HUDEP-2 (cell line): ENCODE results near the gene MYRF.

ENCODE experiments used
- DNase-seq, 76 experiments: peaks; one replicate each; lab custom pipeline; 2025; ENCODE audit not compliant: unreplicated experiment in 76 of 76; lab: John Stamatoyannopoulos, UW

MYRF gene

DNA sequence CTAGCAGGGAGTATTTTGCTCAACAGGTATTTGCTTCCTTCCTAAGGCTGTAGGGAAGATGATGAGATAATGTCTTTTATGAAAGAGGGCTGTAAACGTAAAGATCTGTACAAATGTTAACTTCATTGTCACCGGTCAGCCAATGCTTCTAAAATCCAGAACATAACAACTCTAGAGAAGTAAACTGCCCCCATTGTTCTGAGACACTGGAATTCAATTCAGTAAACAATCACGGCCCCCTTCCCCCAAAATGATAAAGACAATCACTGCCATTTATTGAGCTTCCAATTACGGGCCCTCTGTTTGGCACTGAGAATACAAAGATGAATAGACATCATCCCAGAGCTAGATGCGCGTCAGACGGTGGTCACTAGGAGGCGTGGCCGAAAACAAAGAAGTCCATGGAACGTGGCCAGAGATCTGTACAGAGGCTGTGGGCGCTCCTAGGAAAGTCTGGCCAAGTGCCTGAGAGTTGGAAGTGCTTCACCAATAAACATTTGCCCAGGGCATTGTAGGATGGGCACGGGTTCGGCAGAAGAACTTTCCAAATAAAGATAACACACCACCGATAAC, 39.4 kb downstream of the MYRF start:
- peak in 65 of 76 experiments; percentile 19 to 81 (median 54) for DNase-seq

DNA sequence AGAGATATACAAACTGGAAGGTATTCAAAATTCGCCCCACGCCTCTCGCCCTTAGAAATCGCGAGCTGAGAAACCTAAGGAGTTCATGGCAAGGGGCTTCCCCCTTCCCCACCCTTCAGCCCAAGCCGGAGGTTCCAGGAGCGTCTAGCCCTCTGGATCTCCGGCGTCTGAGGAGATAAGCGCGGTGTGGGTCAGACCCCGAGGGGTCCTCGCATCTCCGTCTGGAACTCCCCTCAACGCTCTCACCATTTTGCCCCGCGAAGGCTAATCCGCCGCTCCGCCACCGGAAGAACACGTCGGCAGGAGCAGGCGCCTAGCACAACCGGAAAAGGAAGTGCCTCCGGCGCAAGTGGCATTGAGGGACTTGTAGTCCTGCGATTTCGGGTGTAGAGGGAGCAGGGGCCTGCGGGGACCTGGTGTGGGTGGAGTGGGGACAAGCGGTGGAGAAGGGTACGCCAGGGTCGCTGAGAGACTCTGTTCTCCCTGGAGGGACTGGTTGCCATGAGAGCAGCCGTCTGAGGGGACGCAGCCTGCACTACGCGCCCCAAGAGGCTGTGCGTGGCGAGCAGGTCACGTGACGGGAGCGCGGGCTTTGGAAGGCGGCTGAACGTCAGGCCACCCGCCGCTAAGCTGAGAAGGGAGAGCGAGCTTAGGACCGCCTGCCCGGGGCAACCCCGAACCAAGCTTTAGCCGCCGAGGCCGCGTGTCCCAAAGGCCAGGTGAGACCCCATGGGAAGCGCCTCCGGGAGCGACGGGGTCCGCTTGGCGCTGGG, 40.1 kb downstream of the MYRF start, which contains the start of the genes FEN1 and TMEM258:
Gene FEN1, plus strand, starts transcription at position 602 of the 773 bp plus-strand sequence. CDS start 2,451 bp downstream, outside the sequence.
Gene TMEM258, minus strand, starts transcription at position 290 of the 773 bp plus-strand sequence. Its CDS starts 41 bp downstream, at position 249.
- DNase-seq = peak; percentile 18 to 97 (median 81)

DNA sequence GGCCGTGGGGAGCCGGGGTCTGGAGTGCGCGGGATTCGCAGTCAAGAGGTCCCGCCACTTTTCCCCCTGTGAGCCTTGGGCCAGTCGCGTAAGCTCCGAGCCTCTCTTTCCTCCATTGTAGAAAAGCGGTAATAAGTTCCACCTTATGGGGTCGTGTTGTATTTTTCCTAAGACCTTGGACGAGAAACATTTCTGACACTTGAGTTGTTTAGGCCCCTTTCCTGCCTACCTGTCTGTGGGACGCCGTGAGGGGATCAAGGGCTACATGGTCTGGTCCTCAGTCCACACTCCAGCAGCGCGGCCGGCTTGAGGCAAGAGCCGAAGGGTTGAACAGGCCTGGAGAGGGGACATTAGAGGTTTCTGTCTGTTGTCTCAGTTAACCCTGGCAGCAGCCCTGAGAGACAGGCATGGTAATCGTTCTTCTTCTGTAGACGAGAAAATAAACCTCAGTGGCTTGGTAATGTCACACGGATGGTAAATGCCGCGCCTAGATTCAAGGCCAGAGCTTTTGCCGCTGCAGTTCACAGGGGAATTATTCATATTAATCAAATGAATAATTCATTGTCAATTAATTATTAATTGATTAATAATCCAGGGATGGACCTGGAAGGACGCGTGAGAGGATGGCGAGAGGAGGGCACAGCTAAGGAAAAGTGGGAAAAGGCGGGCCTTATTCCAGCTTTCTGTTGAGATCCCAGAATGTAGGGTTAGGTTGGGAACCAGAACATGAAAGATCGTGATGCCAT, 40.8 kb downstream of the MYRF start:
- peak in 1 of 76 experiments; percentile 41 for DNase-seq

DNA sequence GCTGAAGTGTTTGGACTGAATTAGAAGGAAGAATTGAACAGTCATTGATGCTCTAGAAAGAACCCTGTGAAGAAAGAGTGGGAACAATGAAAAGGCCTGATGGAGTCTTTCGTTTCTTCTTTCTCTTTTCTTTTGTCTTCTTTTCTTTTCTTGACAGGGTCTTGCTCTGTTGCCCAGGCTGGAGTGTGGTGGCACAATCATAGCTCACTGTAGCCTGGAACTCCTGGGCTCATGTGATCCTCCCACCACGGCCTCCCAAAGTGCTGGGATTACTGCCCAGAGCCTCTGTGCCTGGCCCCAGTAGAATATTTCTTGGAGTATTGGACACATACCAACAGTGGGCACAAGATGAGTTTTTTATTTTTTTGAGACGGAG, 41.4 kb downstream of the MYRF start:
- no peak for DNase-seq

DNA sequence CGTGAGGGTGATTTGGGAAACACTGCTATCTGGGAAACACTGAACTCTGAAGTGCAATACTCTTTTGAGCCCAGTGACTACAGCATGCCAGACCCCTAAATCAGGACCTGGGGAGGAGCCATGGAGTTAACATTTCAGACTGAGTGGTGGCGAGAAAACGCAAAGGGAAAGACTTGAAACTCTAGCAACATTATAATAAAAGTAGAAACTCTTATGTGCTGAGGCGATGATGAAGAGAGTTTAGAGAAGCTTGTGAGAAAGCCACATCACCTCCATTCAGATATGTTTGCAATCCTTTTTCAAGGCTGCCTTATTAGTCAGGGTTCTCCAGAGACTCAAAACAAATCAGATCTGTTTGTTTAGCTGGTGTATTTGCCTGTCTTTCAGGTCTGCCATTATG, 42.1 kb downstream of the MYRF start:
- DNase-seq = no peak

DNA sequence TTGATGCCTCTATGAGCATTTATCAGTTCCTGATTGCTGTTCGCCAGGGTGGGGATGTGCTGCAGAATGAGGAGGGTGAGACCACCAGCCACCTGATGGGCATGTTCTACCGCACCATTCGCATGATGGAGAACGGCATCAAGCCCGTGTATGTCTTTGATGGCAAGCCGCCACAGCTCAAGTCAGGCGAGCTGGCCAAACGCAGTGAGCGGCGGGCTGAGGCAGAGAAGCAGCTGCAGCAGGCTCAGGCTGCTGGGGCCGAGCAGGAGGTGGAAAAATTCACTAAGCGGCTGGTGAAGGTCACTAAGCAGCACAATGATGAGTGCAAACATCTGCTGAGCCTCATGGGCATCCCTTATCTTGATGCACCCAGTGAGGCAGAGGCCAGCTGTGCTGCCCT, 43.0 kb downstream of the MYRF start:
- no peak for DNase-seq

DNA sequence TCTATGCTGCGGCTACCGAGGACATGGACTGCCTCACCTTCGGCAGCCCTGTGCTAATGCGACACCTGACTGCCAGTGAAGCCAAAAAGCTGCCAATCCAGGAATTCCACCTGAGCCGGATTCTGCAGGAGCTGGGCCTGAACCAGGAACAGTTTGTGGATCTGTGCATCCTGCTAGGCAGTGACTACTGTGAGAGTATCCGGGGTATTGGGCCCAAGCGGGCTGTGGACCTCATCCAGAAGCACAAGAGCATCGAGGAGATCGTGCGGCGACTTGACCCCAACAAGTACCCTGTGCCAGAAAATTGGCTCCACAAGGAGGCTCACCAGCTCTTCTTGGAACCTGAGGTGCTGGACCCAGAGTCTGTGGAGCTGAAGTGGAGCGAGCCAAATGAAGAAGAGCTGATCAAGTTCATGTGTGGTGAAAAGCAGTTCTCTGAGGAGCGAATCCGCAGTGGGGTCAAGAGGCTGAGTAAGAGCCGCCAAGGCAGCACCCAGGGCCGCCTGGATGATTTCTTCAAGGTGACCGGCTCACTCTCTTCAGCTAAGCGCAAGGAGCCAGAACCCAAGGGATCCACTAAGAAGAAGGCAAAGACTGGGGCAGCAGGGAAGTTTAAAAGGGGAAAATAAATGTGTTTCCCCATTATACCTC, 43.6 kb downstream of the MYRF start:
- no peak for DNase-seq

DNA sequence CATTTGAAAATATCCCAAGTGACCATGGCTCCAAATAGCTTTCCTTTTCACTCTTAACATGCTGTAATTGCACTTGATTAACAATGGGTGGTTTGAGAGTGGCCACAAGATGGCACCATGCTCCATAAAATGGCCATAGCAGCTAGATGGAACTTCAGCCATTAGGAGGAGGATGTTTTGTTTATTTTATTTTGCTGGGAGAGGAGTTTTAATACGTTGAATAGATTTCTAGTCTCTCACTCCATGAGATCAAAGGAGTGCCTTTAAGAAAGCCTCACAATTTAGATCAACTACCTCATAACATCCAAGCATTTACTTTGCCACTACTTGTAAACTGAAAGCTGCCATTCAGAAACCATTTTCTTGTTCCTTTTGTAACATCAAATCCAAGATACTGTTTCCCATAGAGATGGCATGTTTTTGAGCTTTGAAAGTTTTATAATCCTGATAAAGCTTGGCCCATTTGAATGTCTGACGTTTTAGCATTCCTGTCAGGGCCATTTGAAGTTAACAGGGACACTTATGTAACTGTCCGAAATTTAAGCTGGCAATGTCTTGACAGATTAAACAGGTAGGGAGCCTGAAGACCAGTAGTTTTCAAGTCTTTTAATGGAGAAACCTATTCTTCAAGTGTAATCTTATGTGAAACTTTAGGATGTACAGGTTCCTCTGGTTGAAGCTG, 45.0 kb downstream of the MYRF start:
- DNase-seq = peak in 60 of 76 experiments; percentile 7 to 75 (median 46)

DNA sequence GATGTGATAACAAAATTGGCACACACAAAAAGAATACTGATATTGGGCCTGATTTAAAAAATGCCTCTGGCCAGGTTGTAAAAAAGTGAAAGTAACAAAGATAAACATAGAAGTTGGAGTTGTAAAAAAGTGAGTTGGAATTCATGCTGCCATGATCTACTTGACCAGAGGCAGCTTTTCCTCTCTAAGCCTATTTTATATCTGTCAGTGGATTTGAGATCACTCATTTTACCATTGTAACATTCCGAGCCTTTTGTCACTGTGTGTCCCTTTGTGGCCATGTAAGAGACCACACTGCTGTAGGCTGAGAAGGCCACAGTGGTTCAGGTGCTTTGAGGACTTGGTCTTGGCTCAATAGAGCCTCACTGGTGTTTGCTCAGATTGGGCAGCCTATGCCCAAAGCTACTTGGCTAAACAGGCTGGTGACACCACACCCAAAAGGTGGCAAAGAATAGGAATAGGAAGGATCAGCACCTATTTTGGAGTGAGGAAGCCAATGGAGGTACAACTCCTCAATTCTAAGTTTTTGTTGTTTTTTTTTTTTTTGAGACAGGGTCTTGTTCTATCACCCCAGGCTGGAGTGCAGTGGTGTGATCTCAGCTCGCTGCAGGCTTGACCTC, 47.3 kb downstream of the MYRF start:
- no peak for DNase-seq

DNA sequence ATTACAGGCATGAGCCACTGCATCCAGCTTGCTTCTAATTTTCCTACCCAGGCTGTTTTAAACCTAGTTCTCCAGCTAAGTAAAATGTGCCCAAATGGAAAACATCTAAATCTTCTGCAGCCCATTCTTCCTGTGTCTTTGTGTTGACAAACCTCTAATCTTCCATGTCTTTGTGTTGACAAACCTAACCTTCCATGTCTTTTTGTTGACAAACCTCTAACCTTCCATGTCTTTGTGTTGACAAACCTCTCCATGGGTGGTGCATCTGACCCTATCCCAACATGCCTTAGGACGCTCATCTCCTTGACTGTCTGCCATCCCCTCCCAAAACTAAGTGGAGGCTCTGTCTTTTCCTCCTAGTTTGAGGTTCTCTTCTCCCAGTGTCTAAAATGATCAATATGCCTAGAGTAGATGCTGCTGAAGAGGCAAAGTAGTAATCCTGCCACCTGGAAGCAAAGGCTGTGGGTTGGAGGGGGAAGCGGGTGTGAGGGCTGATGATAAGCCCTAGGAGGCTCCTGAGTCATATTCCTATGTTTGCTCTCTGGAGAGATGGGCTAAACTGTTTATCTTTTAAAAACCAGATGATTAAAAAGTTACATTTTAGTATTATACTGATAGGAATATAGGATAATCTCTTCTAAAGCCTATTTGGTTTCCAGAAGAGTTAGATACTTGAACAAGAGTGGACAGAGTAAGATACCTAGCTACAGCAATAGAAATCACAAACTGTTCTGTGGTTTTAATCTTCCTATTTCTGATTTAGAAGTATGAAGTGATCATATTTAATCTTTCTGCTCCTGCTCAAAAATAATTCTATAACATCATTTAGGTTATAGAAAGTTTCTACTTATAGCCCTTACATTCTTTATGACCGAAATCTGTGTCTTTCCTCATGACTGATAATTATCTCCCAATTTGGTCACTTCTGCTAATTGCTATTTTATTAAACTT, 48.2 kb downstream of the MYRF start:
- DNase-seq = peak in 28 of 76 experiments; percentile 5 to 55 (median 25)

DNA sequence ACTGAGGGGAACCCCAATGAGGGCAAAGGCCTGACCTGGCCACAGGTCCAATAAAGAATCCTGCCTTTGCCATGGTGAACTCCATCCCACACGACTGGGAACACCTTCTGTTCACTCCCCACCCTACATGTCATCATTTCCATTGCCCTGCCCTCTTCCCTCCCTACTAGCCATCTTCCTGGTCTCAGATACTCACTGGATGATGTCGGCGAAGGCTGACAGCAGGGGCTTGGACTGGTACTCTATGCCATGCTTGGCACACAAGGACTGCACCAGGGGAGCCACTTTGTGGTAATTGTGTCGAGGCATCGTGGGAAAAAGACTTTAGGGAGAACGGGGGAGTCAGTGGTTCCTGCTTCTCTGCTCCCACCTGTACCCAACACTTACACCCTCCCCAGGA, 50.2 kb downstream of the MYRF start:
- no peak for DNase-seq

DNA sequence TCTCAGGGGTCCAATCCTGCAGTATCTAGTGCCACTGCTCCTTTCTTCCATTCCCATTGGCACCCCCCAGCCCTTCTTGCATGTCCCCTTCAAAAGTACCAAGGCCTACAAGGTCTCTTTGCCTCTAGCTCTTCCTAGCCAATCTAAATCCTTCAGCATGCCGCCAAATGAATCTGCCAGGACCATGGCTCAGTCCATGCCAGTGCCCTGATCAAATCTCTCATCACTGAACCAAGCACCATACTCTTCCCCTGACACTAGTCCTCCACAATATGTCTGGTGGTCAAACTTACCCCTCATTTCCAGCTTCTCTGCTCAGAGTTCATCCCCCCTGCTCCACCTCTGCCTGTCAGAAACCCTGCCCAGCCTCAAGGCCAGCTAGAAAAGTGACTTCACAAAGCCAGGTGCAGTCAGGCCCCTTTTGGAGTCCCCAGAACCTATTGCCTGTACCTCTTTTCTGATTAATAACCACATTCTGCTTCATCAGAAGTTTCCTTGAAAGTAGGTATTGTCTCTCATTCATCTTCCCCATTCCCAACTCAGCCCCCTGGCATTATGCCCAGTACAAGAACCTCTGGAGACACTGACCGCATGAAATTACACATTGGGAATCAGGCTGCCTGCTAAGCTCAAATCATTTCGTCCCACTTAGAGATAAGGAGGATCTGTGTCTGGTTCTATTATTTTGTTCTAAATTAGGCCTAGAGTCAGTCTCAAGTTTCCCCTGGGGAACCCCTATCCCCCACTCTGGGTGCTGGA, 51.6 kb downstream of the MYRF start:
- DNase-seq = peak in 1 of 76 experiments; percentile 34

DNA sequence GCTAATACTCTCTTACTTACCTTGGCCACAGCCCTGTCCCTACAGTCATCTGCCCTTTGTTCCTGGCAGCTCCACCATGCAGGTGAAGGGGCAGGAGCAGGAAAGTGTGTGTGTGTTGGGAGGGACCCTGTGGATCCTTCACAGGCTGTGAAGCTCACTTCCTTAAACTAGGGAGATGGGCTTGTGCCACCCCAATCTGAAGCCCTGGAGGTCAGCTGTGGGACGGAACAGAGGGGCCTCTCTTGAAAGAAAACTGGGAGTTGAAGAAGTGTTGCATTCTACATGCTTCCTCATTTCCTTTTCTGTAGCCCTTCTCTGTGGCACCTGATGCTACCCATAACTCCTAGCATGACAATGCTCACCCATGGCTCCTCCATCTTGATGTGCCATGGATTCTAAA, 52.7 kb downstream of the MYRF start:
- no peak for DNase-seq

DNA sequence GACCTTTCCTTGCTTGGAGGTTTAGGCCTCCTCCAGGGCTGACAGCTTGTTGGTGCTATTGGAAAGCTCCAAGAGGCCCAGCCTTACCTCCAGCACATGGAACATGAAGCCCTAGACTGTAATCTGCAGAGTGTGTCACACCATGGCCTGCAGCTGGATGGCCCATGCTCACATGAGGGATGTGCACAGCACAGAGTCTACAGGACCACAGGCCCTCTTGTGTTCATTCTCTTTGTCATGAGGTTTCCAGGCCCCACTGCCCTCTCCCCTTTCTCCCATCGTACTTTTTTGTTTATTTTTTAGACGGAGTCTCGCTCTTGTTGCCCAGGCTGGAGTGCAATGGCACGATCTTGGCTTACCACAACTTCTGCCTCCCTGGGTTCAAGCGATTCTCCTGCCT, 54.3 kb downstream of the MYRF start:
- no peak for DNase-seq

DNA sequence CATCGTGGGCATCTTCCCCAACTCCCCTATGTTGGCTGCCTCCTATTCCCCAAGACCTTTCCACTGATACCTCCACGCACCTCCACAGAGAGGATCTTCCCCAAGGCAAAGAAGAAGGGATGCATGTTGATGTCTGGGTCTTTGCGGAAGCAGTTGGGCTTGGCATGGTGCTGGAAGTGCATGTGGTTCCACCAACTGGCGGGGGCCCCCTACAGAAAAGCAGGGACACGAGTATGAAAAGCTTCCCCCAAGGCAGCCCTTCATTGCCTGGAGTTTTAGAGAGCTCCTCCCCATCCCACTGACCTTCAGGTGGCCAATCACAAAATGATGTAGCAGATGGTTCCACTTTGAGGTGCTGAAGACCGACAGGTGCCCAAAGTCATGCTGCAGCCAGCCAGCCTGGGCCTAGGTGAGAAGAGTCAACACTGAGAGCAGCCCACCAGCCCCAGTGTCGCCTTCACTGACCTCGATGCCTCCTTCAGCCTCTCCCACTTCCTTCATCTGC, 58.3 kb downstream of the MYRF start:
- DNase-seq = no peak

DNA sequence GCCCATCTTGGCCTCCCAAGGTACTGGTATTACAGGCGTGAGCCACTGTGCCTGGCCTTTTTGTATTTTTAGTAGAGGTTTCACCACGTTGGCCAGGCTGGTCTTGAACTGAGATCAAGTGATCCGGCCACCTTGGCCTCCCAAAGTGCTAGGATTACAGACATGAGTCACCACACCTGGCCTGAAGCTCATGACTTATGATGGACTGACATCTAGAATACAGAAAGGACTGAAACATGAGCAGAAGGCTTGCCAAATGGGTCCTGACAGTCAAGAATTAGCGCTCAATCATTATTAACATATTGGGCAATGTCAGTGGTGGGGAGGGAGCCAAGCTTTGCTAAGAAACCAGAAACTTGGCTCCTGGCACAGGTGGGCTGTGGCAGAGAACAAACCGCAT, 59.4 kb downstream of the MYRF start:
- DNase-seq = no peak

DNA sequence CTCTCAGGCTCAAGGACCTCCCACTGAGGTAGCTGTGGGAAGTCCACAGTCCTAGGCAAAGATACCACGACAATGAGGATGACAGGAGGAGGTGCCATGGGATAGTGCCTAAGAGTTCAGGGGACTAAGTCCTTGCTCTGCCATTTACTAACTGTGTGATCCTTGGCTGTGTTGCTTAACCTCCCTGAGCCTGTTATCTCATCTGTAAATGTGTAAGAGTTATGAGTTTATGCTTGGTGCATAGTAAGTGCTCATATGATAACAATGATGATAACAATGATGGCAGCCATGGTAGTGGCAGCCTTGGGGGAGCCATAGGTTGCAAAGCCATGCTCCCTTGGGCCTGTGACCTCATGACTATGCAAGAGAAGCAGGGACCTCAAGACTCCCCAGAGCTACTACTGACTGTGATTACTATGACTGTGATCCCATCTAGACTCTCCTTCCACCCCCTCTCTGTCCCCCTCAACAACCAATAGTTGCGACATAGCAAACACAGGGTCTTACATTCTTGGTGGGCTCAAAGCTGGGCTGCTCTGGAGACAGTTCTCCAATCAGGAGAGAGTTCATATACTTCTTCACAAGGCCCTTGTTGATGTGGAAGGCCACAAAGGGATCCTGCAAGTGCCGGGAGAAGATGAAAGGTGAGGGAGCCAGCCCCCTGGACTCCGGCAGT, 60.4 kb downstream of the MYRF start:
- DNase-seq = no peak
